ENCODE results near the gene TRIM2.

DNA sequence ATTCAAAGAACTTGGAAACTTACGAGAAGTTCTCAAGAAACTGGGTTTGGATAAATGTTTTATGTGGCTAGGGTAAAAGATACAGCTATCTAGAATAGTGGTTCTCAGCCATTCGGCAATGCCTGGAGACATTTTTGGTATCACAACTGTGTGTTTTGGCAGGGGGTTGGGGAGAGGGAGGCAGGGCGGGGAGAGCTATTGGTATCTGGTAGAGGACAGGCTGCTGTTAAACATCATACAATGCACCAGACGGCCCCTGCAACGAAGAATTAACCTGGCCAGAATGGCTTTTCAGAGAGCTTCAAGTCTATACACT is 89.5 kb downstream of the TRIM2 start:
- TF ChIP-seq, protein P1, sequence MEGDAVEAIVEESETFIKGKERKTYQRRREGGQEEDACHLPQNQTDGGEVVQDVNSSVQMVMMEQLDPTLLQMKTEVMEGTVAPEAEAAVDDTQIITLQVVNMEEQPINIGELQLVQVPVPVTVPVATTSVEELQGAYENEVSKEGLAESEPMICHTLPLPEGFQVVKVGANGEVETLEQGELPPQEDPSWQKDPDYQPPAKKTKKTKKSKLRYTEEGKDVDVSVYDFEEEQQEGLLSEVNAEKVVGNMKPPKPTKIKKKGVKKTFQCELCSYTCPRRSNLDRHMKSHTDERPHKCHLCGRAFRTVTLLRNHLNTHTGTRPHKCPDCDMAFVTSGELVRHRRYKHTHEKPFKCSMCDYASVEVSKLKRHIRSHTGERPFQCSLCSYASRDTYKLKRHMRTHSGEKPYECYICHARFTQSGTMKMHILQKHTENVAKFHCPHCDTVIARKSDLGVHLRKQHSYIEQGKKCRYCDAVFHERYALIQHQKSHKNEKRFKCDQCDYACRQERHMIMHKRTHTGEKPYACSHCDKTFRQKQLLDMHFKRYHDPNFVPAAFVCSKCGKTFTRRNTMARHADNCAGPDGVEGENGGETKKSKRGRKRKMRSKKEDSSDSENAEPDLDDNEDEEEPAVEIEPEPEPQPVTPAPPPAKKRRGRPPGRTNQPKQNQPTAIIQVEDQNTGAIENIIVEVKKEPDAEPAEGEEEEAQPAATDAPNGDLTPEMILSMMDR (IDR thresholded peaks at IDR 0.05 in 4 of 5, conservative IDR thresholded peaks at IDR 0.05 in 1 of 5) = no peak
- no peak for TF ChIP-seq POLR2A (IDR thresholded peaks at IDR 0.05)
